Panc1 (cell line): ENCODE results near the gene ZFYVE21. TPM values are rescaled to one million over a fixed set of nuclear protein-coding genes. Genes with fewer than 3 reads are reported as not detected.
A peak's percentile ranks its signal among the peaks of the same experiment; 100 is the strongest.

ENCODE experiments used
- ATAC-seq: fragments of 200-7000 bp; cut with Tn5 transposase; 2 replicates; pipeline ENCODE4 v1.9.1; 2020; ENCODE audit warnings: mild to moderate bottlenecking, moderate library complexity
- BruUV-seq: library from RNA; stranded (reverse); fragments of 400-500 nt; replicated peaks from 2 replicates; lab custom pipeline; 2021; lab: Mats Ljungman, UMichigan
- CTCF ChIA-PET: fragments of 300-600 bp; sonication (Branson Sonifier 250); formaldehyde crosslinking; loops from one replicate; lab custom pipeline; 2022; ENCODE audit warnings: antibody characterized with exemption; lab: Charles Lee
- POLR2A ChIA-PET: fragments of 300-600 bp; sonication (Branson Sonifier 250); formaldehyde crosslinking; loops from one replicate; lab custom pipeline; 2022; ENCODE audit warnings: antibody characterized with exemption; lab: Charles Lee
- DNase-seq: peaks from one replicate; pipeline ENCODE4 v3.0.0-alpha.2; 2010; ENCODE audit warnings: low read depth, low spot score
- H3K27ac ChIP-seq: 2 replicates; pipeline ENCODE4 v1.5.1; 2011; ENCODE audit warnings: mild to moderate bottlenecking, low read length, inconsistent platforms
- H3K27me3 ChIP-seq: fragments of 200-500 bp; sonication (Bioruptor generic); 2 replicates; pipeline ENCODE4 v1.6.0; 2014; ENCODE audit warnings: low read length, inconsistent platforms; ENCODE audit not compliant: control insufficient read depth, insufficient read depth
- H3K36me3 ChIP-seq: fragments of 200-500 bp; sonication (Bioruptor generic); 2 replicates; pipeline ENCODE4 v1.5.1; 2014; ENCODE audit warnings: inconsistent platforms, mild to moderate bottlenecking, low read length, moderate library complexity; ENCODE audit not compliant: control insufficient read depth, insufficient read depth
- H3K4me1 ChIP-seq: 2 replicates; pipeline ENCODE4 v1.5.1; 2011; ENCODE audit warnings: inconsistent platforms, mild to moderate bottlenecking, low read length, moderate library complexity; ENCODE audit not compliant: control insufficient read depth, insufficient read depth
- H3K4me3 ChIP-seq, 2 experiments: 2 replicates each; pipeline ENCODE4 v1.5.1; 2011 to 2012; ENCODE audit warnings: low read depth in 2 of 2, low read length in 2 of 2, mild to moderate bottlenecking in 2 of 2, inconsistent platforms in 1 of 2, moderate library complexity in 1 of 2
- H3K9me3 ChIP-seq: fragments of 200-500 bp; sonication (Bioruptor generic); 2 replicates; pipeline ENCODE4 v1.5.1; 2014; ENCODE audit warnings: low read depth, mild to moderate bottlenecking, inconsistent platforms, low read length, moderate library complexity; ENCODE audit not compliant: control insufficient read depth, insufficient read depth
- POLR2AphosphoS5 ChIP-seq: IDR thresholded peaks from 2 replicates; pipeline ENCODE4 v1.6.1; 2012; ENCODE audit warnings: mild to moderate bottlenecking, low read depth, low read length, moderate library complexity
- REST ChIP-seq, 2 experiments: IDR thresholded peaks; 2 replicates each; pipeline ENCODE4 v1.6.1; 2011 to 2012; ENCODE audit warnings: low read depth in 2 of 2, control low read depth in 1 of 2, low read length in 1 of 2, mild to moderate bottlenecking in 1 of 2, moderate library complexity in 1 of 2; ENCODE audit not compliant: insufficient read depth in 1 of 2
- SIN3A ChIP-seq: IDR thresholded peaks from 2 replicates; pipeline ENCODE4 v1.6.1; 2012; ENCODE audit warnings: low read depth, mild to moderate bottlenecking, low read length, moderate library complexity, borderline replicate concordance; ENCODE audit not compliant: insufficient read depth
- TCF7L2 ChIP-seq: IDR thresholded peaks from 2 replicates; pipeline ENCODE4 v1.6.1; 2011; ENCODE audit warnings: mild to moderate bottlenecking, low read depth, low read length, inconsistent platforms
- in situ Hi-C: cut with HindIII; loops from 2 replicates; pipeline ENCODE4 v1.10.0; 2016; ENCODE audit warnings: low sequenced_read_pairs, low pct_unique_long_range_greater_than_20kb
- intact Hi-C: fragments of 100-400 bp; cut with micrococcal nuclease; formaldehyde crosslinking; loops from one replicate; pipeline ENCODE4 v1.10.0; 2022; ENCODE audit not compliant: unreplicated experiment
- total RNA-seq: library from RNA; stranded (reverse); gene quantifications from one replicate; pipeline ENCODE4 v1.2.1, GENCODE V29; 2021; ENCODE audit not compliant: unreplicated experiment
- TF ChIP-seq, protein P1 (sequence below): fragments of 450-650 bp; IDR thresholded peaks from 2 replicates; pipeline ENCODE4 v1.5.1; 2017; ENCODE audit warnings: mild to moderate bottlenecking

ZFYVE21 gene
- total RNA-seq, 1 experiment from 2014 or later, result 41.8 TPM

GRCh38 chr14:103697603-103698379 lies 17.8 kb upstream of the ZFYVE21 start:
- ChIA-PET POLR2A (interaction anchor here (0.6 kb wide), 1 partner anchor 122 kb away, joined by 3 read pairs; no protein-coding TSS in a partner anchor), CTCF (no interaction called here)
- intact Hi-C loops (no loop called here), in situ Hi-C loops (no loop called here)
- H3K4me1 ChIP-seq, result peaks cover 38% of the 10 kb centered on the region
- TF ChIP-seq TCF7L2 (no peak), REST (IDR thresholded peaks at IDR 0.05; ENCODE audit: insufficient read depth in 1 of 2, low read depth in 2 of 2, low read length in 1 of 2) (no peak), SIN3A (no peak), POLR2AphosphoS5 (no peak; the same call in 1 of the 2 replicates)
- TF ChIP-seq, protein P1, sequence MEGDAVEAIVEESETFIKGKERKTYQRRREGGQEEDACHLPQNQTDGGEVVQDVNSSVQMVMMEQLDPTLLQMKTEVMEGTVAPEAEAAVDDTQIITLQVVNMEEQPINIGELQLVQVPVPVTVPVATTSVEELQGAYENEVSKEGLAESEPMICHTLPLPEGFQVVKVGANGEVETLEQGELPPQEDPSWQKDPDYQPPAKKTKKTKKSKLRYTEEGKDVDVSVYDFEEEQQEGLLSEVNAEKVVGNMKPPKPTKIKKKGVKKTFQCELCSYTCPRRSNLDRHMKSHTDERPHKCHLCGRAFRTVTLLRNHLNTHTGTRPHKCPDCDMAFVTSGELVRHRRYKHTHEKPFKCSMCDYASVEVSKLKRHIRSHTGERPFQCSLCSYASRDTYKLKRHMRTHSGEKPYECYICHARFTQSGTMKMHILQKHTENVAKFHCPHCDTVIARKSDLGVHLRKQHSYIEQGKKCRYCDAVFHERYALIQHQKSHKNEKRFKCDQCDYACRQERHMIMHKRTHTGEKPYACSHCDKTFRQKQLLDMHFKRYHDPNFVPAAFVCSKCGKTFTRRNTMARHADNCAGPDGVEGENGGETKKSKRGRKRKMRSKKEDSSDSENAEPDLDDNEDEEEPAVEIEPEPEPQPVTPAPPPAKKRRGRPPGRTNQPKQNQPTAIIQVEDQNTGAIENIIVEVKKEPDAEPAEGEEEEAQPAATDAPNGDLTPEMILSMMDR, result no peak
- peaks cover 2% of the 10 kb centered on the region; the same call in 1 of the 2 replicates for H3K36me3 ChIP-seq
- BruUV-seq, result no TSS peak
- no peak overlapping the region for H3K4me3 ChIP-seq
- H3K27me3 ChIP-seq, result no peaks in the 10 kb centered on the region
- DNase-seq (no peak), ATAC-seq (no peak; the same call in 1 of the 2 replicates)
- no peaks in the 10 kb centered on the region for H3K9me3 ChIP-seq
- peak overlapping the region; percentile 57; the same call in 1 of the 2 replicates for H3K27ac ChIP-seq

DNA sequence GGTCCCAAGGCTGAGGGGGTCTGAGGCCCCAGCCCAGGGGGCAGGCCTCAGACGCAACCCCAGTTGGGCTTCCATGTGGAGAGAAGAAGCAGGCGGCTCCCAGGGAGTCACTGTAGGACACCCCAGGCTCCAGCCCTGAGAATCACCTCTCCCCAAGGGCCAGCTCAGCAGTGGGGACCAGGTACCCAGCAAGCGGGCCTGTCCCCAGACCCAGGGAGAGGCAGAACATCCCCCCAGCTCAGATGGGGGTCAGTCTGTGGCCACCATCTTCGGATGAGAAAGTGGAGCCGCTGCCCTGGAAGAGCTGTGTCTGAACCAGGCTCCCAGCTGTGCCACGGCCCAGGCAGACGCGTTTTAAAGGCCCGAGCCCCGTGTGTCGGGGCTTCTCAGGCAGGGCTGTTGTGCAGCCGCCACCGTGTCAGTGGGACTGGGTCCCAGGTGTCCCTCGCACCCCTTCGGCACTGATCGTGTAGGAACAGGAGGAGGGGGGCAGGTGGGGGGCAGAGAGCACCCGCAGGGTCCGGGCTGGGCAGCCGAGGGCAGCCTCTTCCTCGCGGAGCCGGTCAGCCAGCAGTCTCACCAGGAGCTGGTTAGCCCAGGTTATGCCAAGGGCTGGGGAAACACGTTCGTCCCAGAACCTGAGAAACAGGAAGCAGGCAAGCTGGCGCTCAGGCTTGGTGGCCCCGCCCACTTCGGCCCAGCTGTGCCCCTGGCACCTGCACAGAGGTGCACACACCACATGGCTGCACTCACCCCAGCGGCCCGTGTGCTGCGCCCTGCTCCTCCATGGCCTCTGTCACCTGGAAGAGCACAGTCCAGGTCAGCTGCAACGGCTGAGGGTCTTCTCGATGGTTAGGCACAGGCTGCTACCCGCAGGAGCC lies 17.0 kb upstream of the ZFYVE21 start:
- Histone ChIP-seq H3K4me1 (peaks cover 38% of the 10 kb centered on the region), H3K36me3 (peaks cover 2% of the 10 kb centered on the region; the same call in 1 of the 2 replicates), H3K4me3 (no peak overlapping the region), H3K27me3 (no peaks in the 10 kb centered on the region), H3K9me3 (no peaks in the 10 kb centered on the region), H3K27ac (no peak overlapping the region)
- in situ Hi-C loops (no loop called here), intact Hi-C loops (no loop called here)
- no peak for TF ChIP-seq POLR2AphosphoS5
- TF ChIP-seq TCF7L2, result no peak
- TF ChIP-seq SIN3A, result no peak
- TF ChIP-seq, protein P1, result no peak
- TF ChIP-seq REST (IDR thresholded peaks at IDR 0.05; ENCODE audit: insufficient read depth in 1 of 2, low read depth in 2 of 2, low read length in 1 of 2), result no peak
- no TSS peak for BruUV-seq
- no peak for DNase-seq
- ChIA-PET POLR2A (interaction anchor here (0.6 kb wide), 2 partner anchors 123 to 125 kb away, joined by 3 to 8 read pairs; no protein-coding TSS in a partner anchor), CTCF (interaction anchor here (0.5 kb wide), 1 partner anchor 631 kb away, joined by 6 read pairs; no protein-coding TSS in a partner anchor)
- ATAC-seq, result peak; percentile 22
